DOHH2 (cell line): ENCODE measurements around the gene ACER3.

ENCODE experiments used
- H3F3A ChIP-seq: fragments of 200-600 bp; sonication (generic), shearing (Covaris generic); 2 replicates; pipeline ENCODE4 v1.6.0; 2016; ENCODE audit warnings: antibody characterized with exemption, mild to moderate bottlenecking; ENCODE audit not compliant: control insufficient read depth, insufficient read depth
- H3K27ac ChIP-seq: fragments of 200-600 bp; sonication (generic); 2 replicates; pipeline ENCODE4 v1.5.1; 2014; ENCODE audit warnings: low read depth, mild to moderate bottlenecking, low read length, moderate library complexity
- H3K27me3 ChIP-seq: fragments of 200-600 bp; sonication (generic); 2 replicates; pipeline ENCODE4 v1.6.1; 2014; ENCODE audit warnings: mild to moderate bottlenecking, low read length, mixed read lengths; ENCODE audit not compliant: control insufficient read depth
- H3K36me3 ChIP-seq: fragments of 200-600 bp; sonication (generic); 2 replicates; pipeline ENCODE4 v1.6.1; 2014; ENCODE audit warnings: mild to moderate bottlenecking, low read length, moderate library complexity, mixed read lengths; ENCODE audit not compliant: control insufficient read depth
- H3K4me1 ChIP-seq: fragments of 200-600 bp; sonication (generic); 2 replicates; pipeline ENCODE4 v1.6.1; 2014; ENCODE audit warnings: mild to moderate bottlenecking, low read length, mixed read lengths; ENCODE audit not compliant: control insufficient read depth
- H3K4me2 ChIP-seq: fragments of 200-600 bp; sonication (generic); 2 replicates; pipeline ENCODE4 v1.6.0; 2014; ENCODE audit warnings: mild to moderate bottlenecking, low read length, moderate library complexity
- H3K4me3 ChIP-seq: fragments of 200-600 bp; sonication (generic); 2 replicates; pipeline ENCODE4 v1.5.1; 2014; ENCODE audit warnings: mild to moderate bottlenecking, low read length, mixed read lengths
- H3K79me2 ChIP-seq: fragments of 200-600 bp; sonication (generic); 2 replicates; pipeline ENCODE4 v1.6.1; 2014; ENCODE audit warnings: mild to moderate bottlenecking, low read length, mixed read lengths; ENCODE audit not compliant: control insufficient read depth
- H3K9me2 ChIP-seq: fragments of 200-600 bp; sonication (generic); replicated peaks from 2 replicates; pipeline ENCODE4 v1.6.1; 2014; ENCODE audit warnings: mild to moderate bottlenecking, low read length, mixed read lengths; ENCODE audit not compliant: control insufficient read depth
- H3K9me3 ChIP-seq: fragments of 200-600 bp; sonication (generic); 2 replicates; pipeline ENCODE4 v1.6.1; 2014; ENCODE audit warnings: antibody characterized with exemption, low read length, mixed read lengths; ENCODE audit not compliant: control insufficient read depth, insufficient read depth
- H4K20me1 ChIP-seq: fragments of 200-600 bp; sonication (generic); 2 replicates; pipeline ENCODE4 v1.6.0; 2014; ENCODE audit warnings: low read depth, mild to moderate bottlenecking, antibody characterized with exemption, low read length, moderate library complexity; ENCODE audit not compliant: control insufficient read depth, insufficient read depth
- EZH2phosphoT487 ChIP-seq: fragments of 200-600 bp; sonication (generic); IDR thresholded peaks from 2 replicates; pipeline ENCODE4 v1.6.1; 2017; ENCODE audit warnings: borderline replicate concordance, mild to moderate bottlenecking, antibody characterized with exemption, low read length, moderate library complexity, mixed read lengths
- TF ChIP-seq, protein P1 (sequence below): fragments of 200-600 bp; sonication (generic); IDR thresholded peaks from one replicate; pipeline ENCODE4 v1.5.1; 2014; ENCODE audit warnings: antibody characterized with exemption, mild to moderate bottlenecking, low read depth, low read length; ENCODE audit not compliant: poor library complexity, severe bottlenecking

The ACER3 gene

DNA sequence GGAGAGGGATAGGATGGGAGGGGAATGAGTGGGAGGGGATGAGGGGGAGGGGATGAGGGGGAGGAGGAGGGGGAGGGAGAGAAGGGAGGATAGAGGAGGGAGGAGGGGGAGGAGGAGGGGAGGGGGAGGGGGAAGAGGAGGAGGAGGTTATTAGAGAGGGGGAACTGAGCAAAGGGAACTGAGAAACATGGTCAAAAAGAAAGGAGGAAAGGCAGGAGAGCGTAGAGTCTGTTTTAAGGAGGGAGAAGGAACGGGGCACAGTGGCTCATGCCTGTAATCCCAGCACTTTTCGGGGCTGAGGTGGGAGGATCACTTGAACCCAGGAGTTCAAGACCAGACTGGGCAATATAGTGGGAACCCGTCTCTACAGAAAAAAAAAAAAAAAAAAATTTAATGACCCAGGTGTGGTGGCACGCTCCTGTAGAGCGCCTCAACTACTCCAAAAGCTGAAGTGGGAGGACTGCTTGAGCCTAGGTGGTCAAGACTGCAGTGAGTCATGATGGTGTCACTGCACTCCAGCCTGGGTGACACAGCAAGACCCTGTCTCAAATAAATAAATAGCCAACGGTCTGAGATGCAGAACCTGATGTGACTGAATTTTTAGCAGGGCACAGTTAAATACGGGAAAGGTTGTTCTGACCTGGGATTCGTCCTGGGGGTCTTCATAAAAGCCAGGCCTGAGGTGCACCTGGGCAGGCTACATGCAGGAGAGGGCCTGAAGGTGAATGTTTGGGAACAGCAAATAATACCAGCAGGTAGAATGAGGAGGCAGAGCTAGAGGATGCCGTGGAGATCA is 177.5 kb downstream of the ACER3 start:
- no peak overlapping the region for H3K4me2 ChIP-seq
- H3F3A ChIP-seq: no peaks in the 10 kb centered on the region
- H3K4me1 ChIP-seq: 0 out of 2 replicates have a peak, but pooled peaks cover 4% of the 10 kb centered on the region
- H3K4me3 ChIP-seq: no peak overlapping the region
- no peak overlapping the region for H3K27ac ChIP-seq
- no peaks in the 10 kb centered on the region for H3K36me3 ChIP-seq
- TF ChIP-seq, protein P1, sequence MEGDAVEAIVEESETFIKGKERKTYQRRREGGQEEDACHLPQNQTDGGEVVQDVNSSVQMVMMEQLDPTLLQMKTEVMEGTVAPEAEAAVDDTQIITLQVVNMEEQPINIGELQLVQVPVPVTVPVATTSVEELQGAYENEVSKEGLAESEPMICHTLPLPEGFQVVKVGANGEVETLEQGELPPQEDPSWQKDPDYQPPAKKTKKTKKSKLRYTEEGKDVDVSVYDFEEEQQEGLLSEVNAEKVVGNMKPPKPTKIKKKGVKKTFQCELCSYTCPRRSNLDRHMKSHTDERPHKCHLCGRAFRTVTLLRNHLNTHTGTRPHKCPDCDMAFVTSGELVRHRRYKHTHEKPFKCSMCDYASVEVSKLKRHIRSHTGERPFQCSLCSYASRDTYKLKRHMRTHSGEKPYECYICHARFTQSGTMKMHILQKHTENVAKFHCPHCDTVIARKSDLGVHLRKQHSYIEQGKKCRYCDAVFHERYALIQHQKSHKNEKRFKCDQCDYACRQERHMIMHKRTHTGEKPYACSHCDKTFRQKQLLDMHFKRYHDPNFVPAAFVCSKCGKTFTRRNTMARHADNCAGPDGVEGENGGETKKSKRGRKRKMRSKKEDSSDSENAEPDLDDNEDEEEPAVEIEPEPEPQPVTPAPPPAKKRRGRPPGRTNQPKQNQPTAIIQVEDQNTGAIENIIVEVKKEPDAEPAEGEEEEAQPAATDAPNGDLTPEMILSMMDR: no peak
- no peak for TF ChIP-seq EZH2phosphoT487
- no peaks in the 10 kb centered on the region for H3K9me2 ChIP-seq
- no peaks in the 10 kb centered on the region for H3K79me2 ChIP-seq
- H3K9me3 ChIP-seq: no peaks in the 10 kb centered on the region
- H4K20me1 ChIP-seq: no peaks in the 10 kb centered on the region
- no peaks in the 10 kb centered on the region for H3K27me3 ChIP-seq

DNA sequence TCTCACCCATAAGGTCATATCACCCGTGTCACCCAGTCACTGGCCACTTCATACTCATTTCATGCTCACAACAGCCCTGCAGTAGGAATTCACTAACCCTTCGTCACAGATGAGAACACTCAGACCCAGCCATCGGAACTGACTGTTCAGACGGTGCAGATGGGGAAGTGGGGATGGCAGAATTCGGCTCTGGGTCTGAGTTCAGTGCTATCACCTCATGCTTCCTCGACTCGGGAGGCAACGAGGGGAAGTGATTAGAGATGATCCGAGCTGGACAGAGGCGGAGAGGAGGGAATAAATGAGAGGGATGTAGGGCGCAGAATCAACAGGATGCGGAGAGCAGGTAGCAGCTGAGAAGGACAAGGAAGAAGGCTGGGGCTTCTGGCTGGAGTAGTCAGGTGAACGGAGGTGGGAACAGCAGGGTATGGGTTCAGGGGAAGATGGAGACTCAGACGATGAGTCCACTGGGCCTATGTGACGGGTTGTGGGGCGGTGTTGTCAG is 178.2 kb downstream of the ACER3 start:
- H4K20me1 ChIP-seq: no peaks in the 10 kb centered on the region
- H3K79me2 ChIP-seq: no peaks in the 10 kb centered on the region
- no peaks in the 10 kb centered on the region for H3F3A ChIP-seq
- H3K4me3 ChIP-seq: no peak overlapping the region
- no peak for TF ChIP-seq EZH2phosphoT487
- TF ChIP-seq, protein P1: no peak
- no peak overlapping the region for H3K4me2 ChIP-seq
- 0 out of 2 replicates have a peak, but pooled peaks cover 4% of the 10 kb centered on the region for H3K4me1 ChIP-seq
- no peaks in the 10 kb centered on the region for H3K9me3 ChIP-seq
- no peaks in the 10 kb centered on the region for H3K27me3 ChIP-seq
- no peak overlapping the region for H3K27ac ChIP-seq
- H3K9me2 ChIP-seq: no peaks in the 10 kb centered on the region
- no peaks in the 10 kb centered on the region for H3K36me3 ChIP-seq

DNA sequence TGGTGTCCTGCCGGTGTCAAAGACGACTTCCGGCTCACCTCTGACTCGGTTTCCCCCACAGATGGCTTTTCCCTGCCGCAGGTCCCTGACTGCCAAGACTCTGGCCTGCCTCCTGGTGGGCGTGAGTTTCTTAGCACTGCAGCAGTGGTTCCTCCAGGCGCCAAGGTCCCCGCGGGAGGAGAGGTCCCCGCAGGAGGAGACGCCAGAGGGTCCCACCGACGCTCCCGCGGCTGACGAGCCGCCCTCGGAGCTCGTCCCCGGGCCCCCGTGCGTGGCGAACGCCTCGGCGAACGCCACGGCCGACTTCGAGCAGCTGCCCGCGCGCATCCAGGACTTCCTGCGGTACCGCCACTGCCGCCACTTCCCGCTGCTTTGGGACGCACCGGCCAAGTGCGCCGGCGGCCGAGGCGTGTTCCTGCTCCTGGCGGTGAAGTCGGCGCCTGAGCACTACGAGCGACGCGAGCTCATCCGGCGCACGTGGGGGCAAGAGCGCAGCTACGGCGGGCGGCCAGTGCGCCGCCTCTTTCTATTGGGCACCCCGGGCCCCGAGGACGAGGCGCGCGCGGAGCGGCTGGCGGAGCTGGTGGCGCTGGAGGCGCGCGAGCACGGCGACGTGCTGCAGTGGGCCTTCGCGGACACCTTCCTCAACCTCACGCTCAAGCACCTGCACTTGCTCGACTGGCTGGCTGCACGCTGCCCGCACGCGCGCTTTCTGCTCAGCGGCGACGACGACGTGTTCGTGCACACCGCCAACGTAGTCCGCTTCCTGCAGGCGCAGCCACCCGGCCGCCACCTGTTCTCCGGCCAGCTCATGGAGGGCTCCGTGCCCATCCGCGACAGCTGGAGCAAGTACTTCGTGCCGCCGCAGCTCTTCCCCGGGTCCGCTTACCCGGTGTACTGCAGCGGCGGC is 179.0 kb downstream of the ACER3 start:
- H3K4me3 ChIP-seq: no peak overlapping the region
- H3F3A ChIP-seq: no peaks in the 10 kb centered on the region
- H3K4me1 ChIP-seq: 0 out of 2 replicates have a peak, but pooled peaks cover 4% of the 10 kb centered on the region
- H3K9me2 ChIP-seq: no peaks in the 10 kb centered on the region
- no peaks in the 10 kb centered on the region for H3K9me3 ChIP-seq
- no peaks in the 10 kb centered on the region for H3K27me3 ChIP-seq
- H3K4me2 ChIP-seq: no peak overlapping the region
- no peak for TF ChIP-seq EZH2phosphoT487
- TF ChIP-seq, protein P1: no peak
- H3K27ac ChIP-seq: no peak overlapping the region
- no peaks in the 10 kb centered on the region for H3K79me2 ChIP-seq
- no peaks in the 10 kb centered on the region for H4K20me1 ChIP-seq
- H3K36me3 ChIP-seq: no peaks in the 10 kb centered on the region
